Measurements from ENCODE around the gene CLEC2D.
A peak's percentile ranks its signal among the peaks of the same experiment; 100 is the strongest.

Gene CLEC2D

GRCh38 chr12:9730591-9730990 lies 61.1 kb downstream of the CLEC2D start:
- Histone ChIP-seq H3F3A (ENCODE audit: insufficient read depth, low read length) (peaks cover 4% of the 10 kb centered on the region; the same call in 1 of the 2 replicates), H3K27me3 (ENCODE audit: insufficient read depth, low read length) (no peaks in the 10 kb centered on the region), H2AFZ (ENCODE audit: low read length) (no peak overlapping the region), H3K79me2 (ENCODE audit: insufficient read depth, low read length) (peaks cover 66% of the 10 kb centered on the region), H3K9me3 (ENCODE audit: low read length) (no peaks in the 10 kb centered on the region), H3K36me3 (ENCODE audit: insufficient read depth, low read length) (0 out of 2 replicates have a peak, but pooled peaks cover 8% of the 10 kb centered on the region), H3K9me2 (ENCODE audit: low read depth, low read length) (no peaks in the 10 kb centered on the region), H3K9ac (ENCODE audit: low read length) (peak overlapping the region; percentile 85), H3K4me3 (ENCODE audit: low read depth, low read length, poor library complexity, severe bottlenecking) (peak overlapping the region; percentile 71), H3K27ac (ENCODE audit: low read depth, low read length, poor library complexity, severe bottlenecking) (peak overlapping the region; percentile 92), H3K4me1 (ENCODE audit: insufficient read depth, low read length, severe bottlenecking) (peaks cover 57% of the 10 kb centered on the region), H3K4me2 (ENCODE audit: low read length) (peak overlapping the region; percentile 77), H4K20me1 (ENCODE audit: insufficient read depth, low read length) (no peaks in the 10 kb centered on the region)
- TF ChIP-seq EZH2 (IDR thresholded peaks at IDR 0.05; ENCODE audit: borderline replicate concordance, low read length) (no peak), CTCF (IDR thresholded peaks at IDR 0.05; ENCODE audit: low read length) (no peak)

- H3F3A ChIP-seq (ENCODE audit: insufficient read depth, low read length) = 0 out of 2 replicates have a peak, but pooled peaks cover 4% of the 10 kb centered on the region
- H3K27ac ChIP-seq (ENCODE audit: low read depth, low read length, poor library complexity, severe bottlenecking) = peak overlapping the region; percentile 92
- H4K20me1 ChIP-seq (ENCODE audit: insufficient read depth, low read length) = no peaks in the 10 kb centered on the region
- peak overlapping the region; percentile 77 for H3K4me2 ChIP-seq (ENCODE audit: low read length)
- peak overlapping the region; percentile 85 for H3K9ac ChIP-seq (ENCODE audit: low read length)
- 0 out of 2 replicates have a peak, but pooled peaks cover 8% of the 10 kb centered on the region for H3K36me3 ChIP-seq (ENCODE audit: insufficient read depth, low read length)
- peaks cover 58% of the 10 kb centered on the region for H3K79me2 ChIP-seq (ENCODE audit: insufficient read depth, low read length)
- H3K4me1 ChIP-seq (ENCODE audit: insufficient read depth, low read length, severe bottlenecking) = peaks cover 61% of the 10 kb centered on the region
- H3K4me3 ChIP-seq (ENCODE audit: low read depth, low read length, poor library complexity, severe bottlenecking) = peak overlapping the region; percentile 71
- no peak overlapping the region for H2AFZ ChIP-seq (ENCODE audit: low read length)
- no peaks in the 10 kb centered on the region for H3K27me3 ChIP-seq (ENCODE audit: insufficient read depth, low read length)
- no peaks in the 10 kb centered on the region for H3K9me3 ChIP-seq (ENCODE audit: low read length)
- TF ChIP-seq CTCF (IDR thresholded peaks at IDR 0.05; ENCODE audit: low read length) (no peak), EZH2 (IDR thresholded peaks at IDR 0.05; ENCODE audit: borderline replicate concordance, low read length) (no peak)
- H3K9me2 ChIP-seq (ENCODE audit: low read depth, low read length) = no peaks in the 10 kb centered on the region
Observed at GRCh38 chr12:9731393-9731792, 61.9 kb downstream of the CLEC2D start.

GRCh38 chr12:9731797-9732196 lies 62.3 kb downstream of the CLEC2D start:
- Histone ChIP-seq H3K4me1 (ENCODE audit: insufficient read depth, low read length, severe bottlenecking) (peaks cover 65% of the 10 kb centered on the region), H3K4me3 (ENCODE audit: low read depth, low read length, poor library complexity, severe bottlenecking) (peak overlapping the region; percentile 71), H3K9me2 (ENCODE audit: low read depth, low read length) (no peaks in the 10 kb centered on the region), H3K9me3 (ENCODE audit: low read length) (no peaks in the 10 kb centered on the region), H3F3A (ENCODE audit: insufficient read depth, low read length) (0 out of 2 replicates have a peak, but pooled peaks cover 4% of the 10 kb centered on the region), H3K27ac (ENCODE audit: low read depth, low read length, poor library complexity, severe bottlenecking) (peak overlapping the region; percentile 92), H3K4me2 (ENCODE audit: low read length) (peak overlapping the region; percentile 77), H4K20me1 (ENCODE audit: insufficient read depth, low read length) (no peaks in the 10 kb centered on the region), H3K27me3 (ENCODE audit: insufficient read depth, low read length) (no peaks in the 10 kb centered on the region), H3K9ac (ENCODE audit: low read length) (peak overlapping the region; percentile 85), H3K79me2 (ENCODE audit: insufficient read depth, low read length) (peaks cover 55% of the 10 kb centered on the region), H2AFZ (ENCODE audit: low read length) (no peak overlapping the region), H3K36me3 (ENCODE audit: insufficient read depth, low read length) (0 out of 2 replicates have a peak, but pooled peaks cover 8% of the 10 kb centered on the region)
- TF ChIP-seq EZH2 (IDR thresholded peaks at IDR 0.05; ENCODE audit: borderline replicate concordance, low read length) (no peak), CTCF (IDR thresholded peaks at IDR 0.05; ENCODE audit: low read length) (no peak)
